Cardiac fibroblast (primary cell): Measurements from ENCODE around the gene ZNF654.
A peak's percentile ranks its signal among the peaks of the same experiment; 100 is the strongest.
"Not testable (repeated sequence)": the region's sequence is repeated elsewhere in the genome, so short reads cannot be mapped to it uniquely, and the experiment has no call there.

Source experiments
- DNase-seq, 2 donors: peaks; one replicate each; pipeline versions ENCODE4 v3.0.0 to v3.0.0-alpha.2; 2010; ENCODE audit warnings: low read depth in 2 of 2
- H3K4me3 ChIP-seq, 2 donors: replicated peaks in 1 of 2; 1 replicate in 1 of 2; 2 replicates in 1 of 2; pipeline ENCODE4 v1.5.1; 2011; ENCODE audit warnings: low read depth in 2 of 2, low read length in 2 of 2, mild to moderate bottlenecking in 2 of 2, moderate library complexity in 1 of 2
- TF ChIP-seq, protein P1 (sequence below): IDR thresholded peaks from one replicate; pipeline ENCODE4 v1.5.1; 2011; ENCODE audit warnings: low read depth, mild to moderate bottlenecking, low read length, inconsistent platforms

ZNF654 gene

GRCh38 chr3:88166419-88166971 is 107.4 kb downstream of the ZNF654 start:
- TF ChIP-seq, protein P1, sequence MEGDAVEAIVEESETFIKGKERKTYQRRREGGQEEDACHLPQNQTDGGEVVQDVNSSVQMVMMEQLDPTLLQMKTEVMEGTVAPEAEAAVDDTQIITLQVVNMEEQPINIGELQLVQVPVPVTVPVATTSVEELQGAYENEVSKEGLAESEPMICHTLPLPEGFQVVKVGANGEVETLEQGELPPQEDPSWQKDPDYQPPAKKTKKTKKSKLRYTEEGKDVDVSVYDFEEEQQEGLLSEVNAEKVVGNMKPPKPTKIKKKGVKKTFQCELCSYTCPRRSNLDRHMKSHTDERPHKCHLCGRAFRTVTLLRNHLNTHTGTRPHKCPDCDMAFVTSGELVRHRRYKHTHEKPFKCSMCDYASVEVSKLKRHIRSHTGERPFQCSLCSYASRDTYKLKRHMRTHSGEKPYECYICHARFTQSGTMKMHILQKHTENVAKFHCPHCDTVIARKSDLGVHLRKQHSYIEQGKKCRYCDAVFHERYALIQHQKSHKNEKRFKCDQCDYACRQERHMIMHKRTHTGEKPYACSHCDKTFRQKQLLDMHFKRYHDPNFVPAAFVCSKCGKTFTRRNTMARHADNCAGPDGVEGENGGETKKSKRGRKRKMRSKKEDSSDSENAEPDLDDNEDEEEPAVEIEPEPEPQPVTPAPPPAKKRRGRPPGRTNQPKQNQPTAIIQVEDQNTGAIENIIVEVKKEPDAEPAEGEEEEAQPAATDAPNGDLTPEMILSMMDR = no peak
- DNase-seq = no peak
- H3K4me3 ChIP-seq = no peak overlapping the region

GRCh38 chr3:88167173-88167572 is 108.1 kb downstream of the ZNF654 start:
- no peak for DNase-seq
- H3K4me3 ChIP-seq = no peak overlapping the region
- TF ChIP-seq, protein P1 = no peak

- TF ChIP-seq, protein P1 = no peak
- DNase-seq = peak in 1 of 2 donors; percentile 36
- no peak overlapping the region for H3K4me3 ChIP-seq
Observed at GRCh38 chr3:88167704-88168103, 108.6 kb downstream of the ZNF654 start.

- H3K4me3 ChIP-seq = no peak overlapping the region
- TF ChIP-seq, protein P1 = no peak
- DNase-seq = no peak
Observed at GRCh38 chr3:88168171-88168570, 109.1 kb downstream of the ZNF654 start.

GRCh38 chr3:88180398-88180999 is 121.4 kb downstream of the ZNF654 start:
- TF ChIP-seq, protein P1 = peak; percentile 47
- peak; percentile 71 to 78 for DNase-seq

DNA sequence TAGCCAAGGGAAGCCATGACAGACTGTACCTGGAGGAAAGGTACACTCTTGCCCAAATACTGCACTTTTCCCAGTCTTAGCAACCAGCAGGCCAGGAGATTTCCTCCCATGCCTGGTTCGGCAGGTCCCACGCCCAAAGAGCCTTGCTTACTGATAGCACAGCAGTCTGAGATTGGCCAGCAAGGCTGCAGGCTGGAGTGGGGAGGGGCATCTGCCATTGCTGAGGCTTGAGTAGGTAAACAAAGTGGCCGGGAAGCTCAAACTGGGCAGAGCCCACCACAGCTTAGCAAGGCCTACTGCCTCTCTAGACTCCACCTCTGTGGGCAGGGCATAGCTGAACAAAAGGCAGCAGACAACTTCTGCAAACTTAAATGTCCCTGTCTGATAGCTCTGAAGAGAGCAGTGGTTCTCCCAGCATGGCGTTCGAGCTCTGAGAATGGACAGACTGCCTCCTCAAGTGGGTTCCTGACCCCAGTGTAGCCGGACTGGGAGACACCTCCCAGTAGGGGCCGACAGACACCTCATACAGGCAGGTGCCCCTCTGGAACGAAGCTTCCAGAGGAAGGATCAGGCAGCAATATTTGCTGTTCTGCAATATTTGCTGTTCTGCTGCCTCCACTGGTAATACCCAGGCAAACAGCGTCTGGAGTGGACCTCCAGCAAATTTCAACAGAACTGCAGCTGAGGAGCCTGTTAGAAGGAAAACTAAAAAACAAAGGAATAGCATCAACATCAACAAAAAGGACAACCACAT is 123.3 kb downstream of the ZNF654 start:
- DNase-seq, H3K4me3 ChIP-seq: not testable (repeated sequence)

More at GRCh38 chr3:88180398-88180999, 121.4 kb downstream of the ZNF654 start:
- no peak overlapping the region for H3K4me3 ChIP-seq

GRCh38 chr3:88188436-88188835 is 129.4 kb downstream of the ZNF654 start:
- H3K4me3 ChIP-seq = no peak overlapping the region
- TF ChIP-seq, protein P1 = no peak
- peak; percentile 11 to 81 for DNase-seq
